Measurements from ENCODE around the gene BCCIP. TPM values are rescaled to one million over a fixed set of nuclear protein-coding genes. Genes with fewer than 3 reads are reported as not detected.

BCCIP gene
- polyA plus RNA-seq, 1 of the 3 experiments (the other 2 are of a cell fraction) = 28.0 TPM

- no peak for TF ChIP-seq REST (IDR thresholded peaks at IDR 0.05; ENCODE audit: low read depth, low read length)
- TF ChIP-seq CHD2 (IDR thresholded peaks at IDR 0.05; ENCODE audit: low read length, partially characterized antibody) = no peak
- TF ChIP-seq YY1 (IDR thresholded peaks at IDR 0.05; ENCODE audit: low read depth) = no peak
- TF ChIP-seq NRF1 (IDR thresholded peaks at IDR 0.05; ENCODE audit: low read depth, low read length) = no peak
- no peak for TF ChIP-seq ELF1 (IDR thresholded peaks at IDR 0.05)
- TF ChIP-seq SMC3 (IDR thresholded peaks at IDR 0.05; ENCODE audit: low read depth, low read length) = no peak
- TF ChIP-seq CTCF (IDR thresholded peaks at IDR 0.05) = no peak
- TF ChIP-seq TAF1 (IDR thresholded peaks at IDR 0.05; ENCODE audit: borderline replicate concordance, low read depth, low read length) = no peak
- no peak for TF ChIP-seq GATA2 (CRISPR knock-in tag; IDR thresholded peaks at IDR 0.05)
- TF ChIP-seq SIN3A (IDR thresholded peaks at IDR 0.05; ENCODE audit: borderline replicate concordance, low read depth, low read length) = no peak
- no peak for TF ChIP-seq FOXM1 (IDR thresholded peaks at IDR 0.05; ENCODE audit: low read depth)
- no peak for TF ChIP-seq RAD21 (IDR thresholded peaks at IDR 0.05; ENCODE audit: low read length)
Observed at GRCh38 chr10:125792342-125793300, 30.7 kb upstream of the BCCIP start (continued).

GRCh38 chr10:125795128-125795527 is 28.2 kb upstream of the BCCIP start:
- H3K4me3 ChIP-seq (ENCODE audit: low read depth in 2 of 2, low read length in 1 of 2) = no peak overlapping the region
- no peak overlapping the region for H3K9ac ChIP-seq
- POLR2A ChIA-PET = no interaction called here
- H3K4me2 ChIP-seq = no peak overlapping the region
- no peaks in the 10 kb centered on the region for H3K4me1 ChIP-seq (ENCODE audit: control insufficient read depth in 1 of 2, insufficient read depth in 2 of 2, low read depth in 1 of 2, low read length in 1 of 2)
- no peaks in the 10 kb centered on the region for H3K9me3 ChIP-seq
- no peak overlapping the region for H3K27ac ChIP-seq (ENCODE audit: low read depth in 2 of 2, low read length in 1 of 2)
- peaks cover 10 to 67% of the 10 kb centered on the region in 2 experiments for H3K36me3 ChIP-seq (replicated peaks in 1 of 2; ENCODE audit: control insufficient read depth in 1 of 2, insufficient read depth in 2 of 2, low read length in 1 of 2)
- H3K79me2 ChIP-seq (ENCODE audit: insufficient read depth) = no peaks in the 10 kb centered on the region
- WGBS (ENCODE audit: low lambda C conversion rate) = no CpG with 5 or more reads among the region's 2 CpGs
- no peaks in the 10 kb centered on the region for H4K20me1 ChIP-seq (ENCODE audit: insufficient read depth)
- no peaks in the 10 kb centered on the region for H3K9me2 ChIP-seq
- H2AFZ ChIP-seq (ENCODE audit: low read depth) = no peak overlapping the region
- no peaks in the 10 kb centered on the region for H3F3A ChIP-seq (replicated peaks; ENCODE audit: insufficient read depth)
- CTCF ChIA-PET = no interaction called here
- DNase-seq = no peak
- H3K27me3 ChIP-seq (ENCODE audit: insufficient read depth) = no peaks in the 10 kb centered on the region
- TF ChIP-seq FOXM1 (IDR thresholded peaks at IDR 0.05; ENCODE audit: low read depth) (no peak), GABPA (IDR thresholded peaks at IDR 0.05; ENCODE audit: low read depth) (no peak), IRF3 (IDR thresholded peaks at IDR 0.05; ENCODE audit: low read depth, low read length) (no peak), TAF1 (IDR thresholded peaks at IDR 0.05; ENCODE audit: borderline replicate concordance, low read depth, low read length) (no peak), GATA2 (CRISPR knock-in tag; IDR thresholded peaks at IDR 0.05) (no peak), MAX (IDR thresholded peaks at IDR 0.05; ENCODE audit: low read depth) (no peak), TEAD4 (IDR thresholded peaks at IDR 0.05; ENCODE audit: borderline replicate concordance, insufficient read depth) (no peak), RFX5 (IDR thresholded peaks at IDR 0.05; ENCODE audit: low read length) (no peak), FOXJ3 (CRISPR knock-in tag; IDR thresholded peaks at IDR 0.05) (no peak), REST (IDR thresholded peaks at IDR 0.05; ENCODE audit: low read depth, low read length) (no peak), MXI1 (IDR thresholded peaks at IDR 0.05; ENCODE audit: low read depth, low read length) (no peak), ELF1 (IDR thresholded peaks at IDR 0.05) (no peak), SIN3A (IDR thresholded peaks at IDR 0.05; ENCODE audit: borderline replicate concordance, low read depth, low read length) (no peak)
